Activated CD8-positive, alpha-beta T cell treated with anti-CD3 and anti-CD28 coated beads, Interleukin-2, amount 10 ng/mL, durations not matched to agents 7 days and 5 days (primary cell): Measurements from ENCODE around the gene RAP1GAP. TPM values are rescaled to one million over a fixed set of nuclear protein-coding genes. Genes with fewer than 3 reads are reported as not detected.

ENCODE experiments used
- ATAC-seq: fragments of 150-1000 bp; cut with Tn5 transposase; one replicate; pipeline ENCODE4 v1.10.0; 2021; ENCODE audit warnings: moderate library complexity
- CTCF ChIA-PET: fragments of 350-600 bp; sonication (Branson Sonifier 250); formaldehyde crosslinking; loops from one replicate; lab custom pipeline; 2021; ENCODE audit warnings: antibody characterized with exemption; lab: Charles Lee
- POLR2A ChIA-PET: fragments of 350-600 bp; sonication (Branson Sonifier 250); formaldehyde crosslinking; loops from one replicate; lab custom pipeline; 2021; ENCODE audit warnings: antibody characterized with exemption; lab: Charles Lee
- DNase-seq: peaks from one replicate; pipeline ENCODE4 v3.0.0-alpha.2; 2020
- H3K27ac Mint-ChIP-seq: one replicate; pipeline ENCODE4 v1.8.0; 2021; ENCODE audit warnings: mild to moderate bottlenecking, mixed read lengths
- H3K27me3 Mint-ChIP-seq: one replicate; pipeline ENCODE4 v1.8.0; 2021; ENCODE audit warnings: low read depth, mixed read lengths
- H3K36me3 Mint-ChIP-seq: one replicate; pipeline ENCODE4 v1.8.0; 2021; ENCODE audit warnings: low read depth, mixed read lengths
- H3K4me1 Mint-ChIP-seq: one replicate; pipeline ENCODE4 v1.8.0; 2021; ENCODE audit warnings: low read depth, mixed read lengths
- H3K4me3 Mint-ChIP-seq: one replicate; pipeline ENCODE4 v1.8.0; 2021; ENCODE audit warnings: mild to moderate bottlenecking, mixed read lengths
- H3K9me3 Mint-ChIP-seq: one replicate; pipeline ENCODE4 v1.8.0; 2022; ENCODE audit warnings: mixed read lengths; ENCODE audit not compliant: insufficient read depth
- total RNA-seq, 2 experiments: library from RNA; stranded (reverse); gene quantifications; one replicate each; pipeline ENCODE4 v1.2.3, GENCODE V29; 2021

The RAP1GAP gene
- total RNA-seq, 2 experiments from 2014 or later = 0.13 TPM; not detected in 1

DNA sequence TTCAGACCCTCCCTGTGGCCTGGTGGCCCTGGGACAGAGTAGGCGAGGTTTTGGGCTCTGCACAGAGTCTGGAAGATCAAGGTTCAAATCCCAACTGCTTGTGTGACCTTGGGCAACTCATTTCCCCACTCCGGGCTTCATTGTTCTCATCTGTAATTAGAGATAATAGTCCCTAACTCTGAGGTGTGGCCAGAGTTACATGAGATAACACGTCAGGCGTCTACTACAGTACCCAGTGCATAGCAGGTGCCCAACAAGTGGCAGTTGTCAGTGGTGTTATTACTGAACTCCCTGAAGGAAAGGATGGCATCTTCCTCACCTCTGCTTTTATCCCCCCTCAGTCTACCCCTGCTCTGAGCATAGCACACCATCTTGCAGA lies 20.8 kb downstream of the RAP1GAP start:
- H3K4me3 Mint-ChIP-seq = no peak overlapping the region
- POLR2A ChIA-PET = no interaction called here
- DNase-seq = no peak
- ATAC-seq = no peak
- no peaks in the 10 kb centered on the region for H3K9me3 Mint-ChIP-seq
- H3K36me3 Mint-ChIP-seq = no peaks in the 10 kb centered on the region
- CTCF ChIA-PET = no interaction called here
- peaks cover 15% of the 10 kb centered on the region for H3K4me1 Mint-ChIP-seq
- peaks cover 24% of the 10 kb centered on the region for H3K27me3 Mint-ChIP-seq
- no peak overlapping the region for H3K27ac Mint-ChIP-seq

- H3K27me3 Mint-ChIP-seq = peaks cover 21% of the 10 kb centered on the region
- peaks cover 15% of the 10 kb centered on the region for H3K4me1 Mint-ChIP-seq
- ATAC-seq = peak; percentile 34
- DNase-seq = peak; percentile 66
- H3K36me3 Mint-ChIP-seq = no peaks in the 10 kb centered on the region
- no peak overlapping the region for H3K4me3 Mint-ChIP-seq
- H3K9me3 Mint-ChIP-seq = no peaks in the 10 kb centered on the region
- no peak overlapping the region for H3K27ac Mint-ChIP-seq
- POLR2A ChIA-PET = no interaction called here
- CTCF ChIA-PET = no interaction called here
Observed at GRCh38 chr1:21647431-21648351, 21.5 kb downstream of the RAP1GAP start.

- no peaks in the 10 kb centered on the region for H3K36me3 Mint-ChIP-seq
- ATAC-seq = no peak
- H3K4me3 Mint-ChIP-seq = no peak overlapping the region
- H3K27me3 Mint-ChIP-seq = peaks cover 6% of the 10 kb centered on the region
- POLR2A ChIA-PET = interaction anchor here (0.6 kb wide), 1 partner anchor 410 kb away, joined by 3 read pairs; no protein-coding TSS in a partner anchor
- no peaks in the 10 kb centered on the region for H3K9me3 Mint-ChIP-seq
- no peak overlapping the region for H3K27ac Mint-ChIP-seq
- DNase-seq = no peak
- no peaks in the 10 kb centered on the region for H3K4me1 Mint-ChIP-seq
- CTCF ChIA-PET = no interaction called here
Observed at GRCh38 chr1:21645550-21645949, 23.6 kb downstream of the RAP1GAP start.

- DNase-seq (no peak), ATAC-seq (no peak)
- CTCF ChIA-PET = no interaction called here
- Mint-ChIP-seq H3K36me3 (no peaks in the 10 kb centered on the region), H3K4me3 (no peak overlapping the region), H3K27ac (no peak overlapping the region), H3K27me3 (peaks cover 3% of the 10 kb centered on the region), H3K9me3 (no peaks in the 10 kb centered on the region), H3K4me1 (no peaks in the 10 kb centered on the region)
- POLR2A ChIA-PET = interaction anchor here (0.6 kb wide), 1 partner anchor 410 kb away, joined by 3 read pairs; no protein-coding TSS in a partner anchor
Observed at GRCh38 chr1:21644906-21645305, 24.3 kb downstream of the RAP1GAP start.

DNA sequence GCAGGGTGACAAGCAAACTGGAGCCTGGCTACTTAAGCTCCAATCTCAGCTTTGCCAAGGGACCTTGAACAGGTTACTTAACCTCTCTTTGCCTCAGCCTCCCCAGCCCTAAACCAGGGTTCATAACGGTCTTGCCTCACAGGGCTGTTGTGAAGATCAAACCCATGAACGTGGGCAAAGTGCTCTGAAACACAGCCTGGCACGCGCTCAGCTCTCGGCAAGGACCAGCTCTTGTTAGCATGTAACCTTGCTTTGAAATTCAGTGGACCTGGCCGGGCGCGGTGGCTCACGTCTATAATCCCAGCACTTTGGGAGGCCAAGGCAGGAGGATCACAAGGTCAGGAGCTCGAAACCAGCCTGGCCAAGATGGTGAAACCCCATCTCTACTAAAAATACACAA lies 24.8 kb downstream of the RAP1GAP start:
- ATAC-seq = no peak
- Mint-ChIP-seq H3K27me3 (peaks cover 3% of the 10 kb centered on the region), H3K9me3 (no peaks in the 10 kb centered on the region), H3K4me1 (no peaks in the 10 kb centered on the region), H3K36me3 (no peaks in the 10 kb centered on the region), H3K4me3 (no peak overlapping the region), H3K27ac (no peak overlapping the region)
- POLR2A ChIA-PET = no interaction called here
- CTCF ChIA-PET = no interaction called here
- DNase-seq = no peak

DNA sequence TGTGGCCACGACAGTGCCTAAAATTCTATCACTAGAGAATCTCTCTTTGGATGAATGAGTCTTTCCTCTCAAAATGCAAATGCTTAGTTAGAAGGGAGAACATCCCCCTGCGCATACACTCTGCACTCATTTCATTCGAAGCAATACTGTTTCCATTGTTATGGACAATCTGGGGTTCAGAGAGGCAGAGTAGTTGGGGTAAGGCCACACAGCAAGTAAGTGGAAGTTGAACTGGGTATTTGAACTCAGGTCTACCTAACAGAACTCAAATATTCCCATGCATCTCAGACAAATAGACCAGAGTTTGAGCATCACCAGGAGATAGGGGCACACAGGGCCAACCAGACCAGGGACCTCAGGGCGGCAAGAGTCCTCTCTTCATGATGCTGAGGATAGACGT lies 25.5 kb downstream of the RAP1GAP start:
- POLR2A ChIA-PET = no interaction called here

DNA sequence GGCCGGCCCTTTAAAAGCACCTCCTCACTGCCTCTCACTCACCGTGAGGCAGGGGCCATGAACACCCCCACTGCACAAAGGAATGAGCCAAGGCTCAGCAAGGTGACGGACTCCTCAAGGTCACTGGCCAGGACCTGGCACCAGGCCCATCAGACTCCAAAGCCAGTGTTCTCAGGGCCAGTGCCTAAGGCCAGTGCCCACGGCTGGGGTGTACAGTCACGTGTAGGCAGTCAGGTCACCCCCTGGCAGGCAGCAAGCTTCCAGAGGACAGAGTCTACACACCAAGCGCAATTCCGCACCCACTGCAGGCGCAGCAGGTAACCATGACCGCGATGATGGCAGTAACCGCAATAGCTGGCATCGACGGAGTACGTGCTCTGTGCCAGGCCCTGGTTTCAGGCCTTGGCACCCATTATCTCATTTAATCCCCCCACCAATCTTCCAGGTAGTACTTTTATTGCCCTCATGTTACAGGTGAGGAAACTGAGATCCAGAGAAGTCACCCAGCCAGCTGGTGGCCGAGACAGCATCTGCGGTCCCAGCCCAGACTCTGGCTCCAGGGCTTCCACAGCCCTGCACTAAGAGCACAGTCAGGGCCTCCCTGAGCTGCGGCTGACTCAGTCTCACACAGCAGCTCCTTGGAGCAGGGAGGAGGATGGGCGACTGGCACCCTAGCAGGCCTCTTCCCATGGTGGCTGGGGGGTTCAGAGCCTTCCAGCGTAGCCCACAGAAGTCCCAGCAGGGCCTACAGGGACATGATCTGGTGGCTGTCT lies 27.0 kb downstream of the RAP1GAP start:
- ATAC-seq = no peak
- POLR2A ChIA-PET = no interaction called here
- Mint-ChIP-seq H3K4me1 (no peaks in the 10 kb centered on the region), H3K9me3 (no peaks in the 10 kb centered on the region), H3K36me3 (no peaks in the 10 kb centered on the region), H3K4me3 (no peak overlapping the region), H3K27me3 (no peaks in the 10 kb centered on the region), H3K27ac (no peak overlapping the region)
- DNase-seq = no peak
- CTCF ChIA-PET = no interaction called here

More for the DNA sequence above, 25.5 kb downstream of the RAP1GAP start:
- no peaks in the 10 kb centered on the region for H3K36me3 Mint-ChIP-seq
- peaks cover 3% of the 10 kb centered on the region for H3K27me3 Mint-ChIP-seq
- ATAC-seq (no peak), DNase-seq (no peak)
- no peak overlapping the region for H3K27ac Mint-ChIP-seq
- CTCF ChIA-PET = no interaction called here
- no peak overlapping the region for H3K4me3 Mint-ChIP-seq
- no peaks in the 10 kb centered on the region for H3K9me3 Mint-ChIP-seq
- H3K4me1 Mint-ChIP-seq = no peaks in the 10 kb centered on the region

DNA sequence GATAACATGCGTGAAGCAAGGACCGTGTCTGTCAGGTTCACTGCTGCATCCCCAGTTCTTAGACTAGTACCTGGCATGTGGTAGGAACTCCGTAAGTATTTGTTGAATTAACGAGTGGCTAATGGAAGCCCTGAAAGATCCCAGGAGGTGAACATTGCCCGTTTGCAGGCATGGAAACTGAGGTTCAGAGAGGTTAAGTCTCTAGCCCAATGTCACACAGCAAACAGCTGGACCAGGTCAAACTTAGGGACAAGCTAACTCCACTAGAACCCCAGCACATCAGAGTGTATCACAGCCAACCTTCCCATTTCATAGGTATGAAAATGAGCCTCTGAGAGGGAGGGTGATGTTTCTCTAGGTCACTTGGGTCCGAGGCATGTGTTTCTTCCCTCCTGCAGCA lies 27.6 kb downstream of the RAP1GAP start:
- H3K27ac Mint-ChIP-seq = no peak overlapping the region
- no peak for DNase-seq
- no peak for ATAC-seq
- no peaks in the 10 kb centered on the region for H3K36me3 Mint-ChIP-seq
- H3K9me3 Mint-ChIP-seq = no peaks in the 10 kb centered on the region
- H3K4me3 Mint-ChIP-seq = no peak overlapping the region
- ChIA-PET CTCF (no interaction called here), POLR2A (no interaction called here)
- no peaks in the 10 kb centered on the region for H3K4me1 Mint-ChIP-seq
- H3K27me3 Mint-ChIP-seq = no peaks in the 10 kb centered on the region

DNA sequence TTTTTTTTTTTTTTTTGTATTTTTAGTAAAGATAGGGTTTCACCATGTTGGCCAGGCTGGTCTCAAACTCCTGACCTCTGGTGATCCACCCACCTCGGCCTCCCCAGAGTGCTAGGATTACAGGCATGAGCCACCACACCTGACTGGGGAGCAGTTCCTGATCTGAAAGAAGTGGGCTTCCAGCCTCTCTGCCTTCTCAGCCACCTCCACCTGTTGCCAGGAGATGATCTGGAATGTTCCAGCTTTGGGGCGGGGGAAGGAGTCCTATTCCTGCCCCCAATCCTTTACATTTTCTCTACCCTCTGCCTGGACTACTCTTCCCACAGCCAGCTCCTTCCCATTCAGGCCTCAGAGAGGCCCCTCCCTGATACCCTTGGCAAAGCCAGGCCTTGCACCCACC lies 28.1 kb downstream of the RAP1GAP start:
- H3K27me3 Mint-ChIP-seq = peaks cover 3% of the 10 kb centered on the region
- no peak overlapping the region for H3K27ac Mint-ChIP-seq
- no peaks in the 10 kb centered on the region for H3K4me1 Mint-ChIP-seq
- no peaks in the 10 kb centered on the region for H3K9me3 Mint-ChIP-seq
- ATAC-seq = no peak
- no peaks in the 10 kb centered on the region for H3K36me3 Mint-ChIP-seq
- ChIA-PET POLR2A (no interaction called here), CTCF (no interaction called here)
- no peak overlapping the region for H3K4me3 Mint-ChIP-seq
- no peak for DNase-seq

- H3K9me3 Mint-ChIP-seq = no peaks in the 10 kb centered on the region
- ChIA-PET CTCF (no interaction called here), POLR2A (no interaction called here)
- no peak overlapping the region for H3K4me3 Mint-ChIP-seq
- no peaks in the 10 kb centered on the region for H3K36me3 Mint-ChIP-seq
- H3K4me1 Mint-ChIP-seq = no peaks in the 10 kb centered on the region
- H3K27ac Mint-ChIP-seq = no peak overlapping the region
- DNase-seq (no peak), ATAC-seq (no peak)
- H3K27me3 Mint-ChIP-seq = peaks cover 3% of the 10 kb centered on the region
Observed at GRCh38 chr1:21640653-21641052, 28.5 kb downstream of the RAP1GAP start.

- ChIA-PET POLR2A (no interaction called here), CTCF (no interaction called here)
- no peak for ATAC-seq
- no peak overlapping the region for H3K4me3 Mint-ChIP-seq
- no peaks in the 10 kb centered on the region for H3K36me3 Mint-ChIP-seq
- no peaks in the 10 kb centered on the region for H3K9me3 Mint-ChIP-seq
- no peak overlapping the region for H3K27ac Mint-ChIP-seq
- DNase-seq = no peak
- peaks cover 3% of the 10 kb centered on the region for H3K27me3 Mint-ChIP-seq
- no peaks in the 10 kb centered on the region for H3K4me1 Mint-ChIP-seq
Observed at GRCh38 chr1:21639594-21640041, 29.5 kb downstream of the RAP1GAP start.
